ENCODE data around the gene KLHL17.

The KLHL17 gene

DNA sequence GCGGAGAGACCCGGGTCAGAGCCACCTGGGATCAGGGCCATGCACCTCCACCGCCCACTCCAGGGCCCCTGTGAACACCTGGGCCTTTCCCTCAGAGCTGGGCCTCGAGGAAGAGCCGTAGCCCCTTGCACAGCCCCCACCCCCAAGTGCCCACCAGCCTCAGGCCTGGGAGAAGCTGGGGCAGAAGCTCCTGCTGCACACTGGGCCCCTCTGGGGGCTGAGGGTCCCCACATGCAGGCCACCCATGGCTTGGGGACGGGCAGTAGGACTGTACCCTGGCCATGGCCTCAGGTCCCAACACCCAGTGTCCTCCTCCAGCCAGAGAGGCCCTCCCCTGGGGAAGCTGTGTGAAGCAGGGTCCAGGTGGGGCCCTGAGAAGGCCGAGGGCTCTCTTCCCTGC lies 7.8 kb upstream of the KLHL17 start:
- DNase-seq: no peak

DNA sequence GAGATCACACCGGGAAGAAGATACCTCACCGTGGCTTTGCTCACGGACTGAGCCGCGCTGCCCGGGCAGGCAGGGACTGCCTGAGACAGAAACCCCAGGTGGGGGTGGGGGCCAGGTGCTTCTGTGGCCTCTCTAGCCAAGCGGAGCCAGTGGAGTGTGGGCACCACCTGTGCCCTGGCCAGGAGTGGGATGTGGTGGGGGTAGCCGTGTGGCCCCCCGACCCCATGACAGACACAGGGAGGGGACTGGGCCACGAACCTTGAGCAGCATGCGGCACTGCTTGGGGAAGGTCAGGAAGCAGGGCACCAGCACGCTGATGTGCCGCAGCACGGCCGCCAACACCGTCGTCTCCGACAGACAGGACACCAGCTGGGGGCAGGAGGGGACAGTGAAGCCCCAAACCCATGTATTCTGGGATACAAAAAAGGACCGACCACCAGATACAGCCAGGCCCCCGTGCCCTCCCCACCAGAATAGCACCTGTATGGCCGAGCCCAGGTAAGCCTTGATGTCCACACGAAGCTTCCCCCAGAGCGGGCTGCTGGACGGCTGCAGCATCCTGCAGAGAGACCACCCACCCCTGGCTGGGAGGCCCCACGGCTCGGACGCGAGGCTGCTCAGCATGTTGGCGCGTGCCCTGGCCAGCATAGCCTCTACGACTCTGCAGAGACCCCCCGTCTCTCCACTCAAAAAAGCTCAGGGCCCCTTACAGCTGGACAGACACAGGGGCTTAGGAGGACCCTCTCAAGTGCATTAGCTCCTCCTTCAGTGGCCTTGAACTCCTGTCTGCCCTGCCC lies 6.7 kb upstream of the KLHL17 start:
- DNase-seq: no peak

DNA sequence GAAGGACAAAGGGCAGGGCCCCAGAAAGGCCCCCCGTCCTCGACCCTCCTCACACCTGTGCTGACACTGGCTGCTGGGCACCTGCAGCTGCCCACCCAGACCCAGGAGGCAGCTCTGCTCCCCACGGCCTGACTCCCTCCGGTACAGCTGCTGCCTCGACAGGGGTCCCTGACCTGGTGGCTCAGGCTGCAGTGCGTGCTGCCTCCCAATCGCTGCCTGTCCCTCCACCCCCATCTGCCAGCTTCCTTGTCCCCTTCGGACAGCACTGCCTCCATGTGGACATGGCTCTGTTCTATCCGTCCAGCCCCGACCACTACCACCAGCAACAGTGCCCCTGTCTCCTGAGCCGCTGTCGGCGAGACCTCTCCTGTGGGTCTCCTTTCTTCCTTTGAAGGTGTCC lies 5.5 kb upstream of the KLHL17 start:
- DNase-seq: no peak

GRCh38 chr1:955474-955873 lies 4.9 kb upstream of the KLHL17 start:
- DNase-seq: no peak

- no peak for DNase-seq
Observed at GRCh38 chr1:956636-957035, 3.7 kb upstream of the KLHL17 start.

- peak; percentile 96 for DNase-seq
Observed at GRCh38 chr1:958823-959730, 1.3 kb upstream of the KLHL17 start, which contains the start of gene NOC2L. TSS of gene NOC2L (minus strand) at chr1:959256. CDS start at chr1:959240, 16 bp downstream.

DNA sequence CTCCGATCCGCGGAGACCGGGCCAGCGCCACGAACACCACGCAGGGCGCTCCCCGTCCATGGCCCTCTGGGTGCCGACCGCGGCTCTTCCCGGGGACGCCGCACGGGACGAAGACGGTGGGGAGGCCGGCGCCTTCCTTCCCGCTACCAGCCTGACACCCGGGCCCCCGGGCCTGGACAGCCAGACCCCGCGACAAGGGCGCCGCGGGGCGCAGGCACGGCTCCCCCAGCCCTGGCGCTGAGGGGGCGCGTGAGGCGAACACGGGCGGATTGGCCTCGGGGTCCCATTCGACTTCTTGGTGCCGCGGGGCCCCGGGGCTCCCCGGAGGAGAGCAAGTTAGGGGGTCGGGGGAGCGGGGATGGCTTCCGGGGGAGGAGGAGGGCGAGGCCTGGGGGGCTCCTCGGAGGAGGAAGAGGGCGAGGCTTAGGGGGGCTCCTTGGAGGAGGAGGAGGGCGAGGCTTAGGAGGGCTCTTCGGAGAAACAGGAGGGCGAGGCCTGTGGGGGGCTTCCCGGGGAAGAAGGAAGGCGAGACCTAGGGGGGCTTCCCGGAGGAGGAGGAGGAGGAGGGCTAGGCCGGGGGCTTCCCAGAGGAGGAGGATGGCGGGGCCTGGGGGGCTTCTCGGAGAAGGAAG lies 537 bp upstream of the KLHL17 start:
- no peak for DNase-seq

GRCh38 chr1:961132-961669 lies 817 bp downstream of the KLHL17 start:
- DNase-seq: no peak

- DNase-seq: no peak
Observed at GRCh38 chr1:962381-963300, 2.3 kb downstream of the KLHL17 start.

GRCh38 chr1:963301-963651 lies 2.9 kb downstream of the KLHL17 start:
- DNase-seq: no peak

DNA sequence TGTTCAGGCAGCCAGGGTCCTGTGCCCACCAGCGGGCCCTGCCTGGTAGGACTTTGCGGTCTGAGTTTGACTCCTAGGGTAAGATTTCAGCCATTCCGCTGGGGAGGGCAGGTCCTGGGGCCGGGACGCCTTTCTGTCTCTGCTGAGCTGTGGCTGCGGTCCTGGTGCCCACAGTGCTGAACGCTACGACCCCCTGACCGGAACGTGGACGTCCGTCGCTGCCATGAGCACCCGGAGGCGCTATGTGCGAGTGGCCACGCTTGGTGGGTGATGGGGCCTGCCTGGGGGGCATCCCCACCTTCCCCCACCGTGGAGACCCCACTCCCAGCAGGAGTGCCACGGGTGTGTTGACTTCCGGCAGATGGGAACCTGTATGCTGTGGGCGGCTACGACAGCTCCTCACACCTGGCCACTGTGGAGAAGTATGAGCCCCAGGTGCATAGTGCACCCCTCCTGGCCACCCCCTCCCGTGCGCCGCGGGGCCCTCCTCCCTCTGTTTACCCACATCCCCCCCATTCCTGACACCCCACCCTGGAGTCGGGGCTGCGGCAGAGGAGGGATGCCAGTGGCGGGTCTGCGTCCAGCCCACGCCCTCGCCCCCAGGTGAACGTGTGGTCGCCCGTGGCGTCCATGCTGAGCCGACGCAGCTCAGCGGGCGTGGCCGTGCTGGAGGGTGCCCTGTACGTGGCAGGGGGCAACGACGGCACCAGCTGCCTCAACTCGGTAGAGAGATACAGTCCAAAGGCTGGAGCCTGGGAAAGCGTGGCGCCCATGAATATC lies 3.6 kb downstream of the KLHL17 start:
- no peak for DNase-seq

- DNase-seq: no peak
Observed at GRCh38 chr1:964691-965525, 4.5 kb downstream of the KLHL17 start.

DNA sequence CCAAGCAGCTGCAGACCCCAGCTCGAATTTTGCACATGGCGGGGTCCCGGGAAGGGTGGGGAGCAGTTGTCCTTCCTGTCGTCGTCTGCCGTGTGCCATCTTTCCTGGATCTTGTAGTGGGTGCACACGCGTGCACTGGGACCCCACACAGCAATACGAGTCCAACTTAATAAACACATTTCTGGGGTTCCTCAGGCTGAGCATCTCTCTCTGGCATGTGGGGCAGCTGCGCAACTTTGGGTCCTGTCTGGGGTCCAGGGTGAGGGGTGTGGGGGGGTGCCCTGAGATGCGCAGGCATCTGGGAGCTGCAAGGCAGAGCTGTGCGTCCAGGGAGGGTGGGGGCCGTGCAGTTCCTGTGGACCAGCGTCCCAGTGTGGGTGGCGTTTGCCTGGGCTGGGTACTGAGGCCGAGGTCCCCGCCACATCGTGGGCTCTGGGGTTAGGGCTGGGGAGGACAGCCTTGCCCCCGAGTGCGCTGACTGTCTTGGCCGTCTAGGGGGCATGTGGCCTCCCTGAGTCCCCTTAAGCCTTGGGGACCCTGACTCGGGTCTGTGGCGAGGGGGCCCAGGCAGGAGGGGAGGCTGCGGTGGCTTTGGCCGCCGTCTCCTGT lies 5.2 kb downstream of the KLHL17 start:
- no peak for DNase-seq

DNA sequence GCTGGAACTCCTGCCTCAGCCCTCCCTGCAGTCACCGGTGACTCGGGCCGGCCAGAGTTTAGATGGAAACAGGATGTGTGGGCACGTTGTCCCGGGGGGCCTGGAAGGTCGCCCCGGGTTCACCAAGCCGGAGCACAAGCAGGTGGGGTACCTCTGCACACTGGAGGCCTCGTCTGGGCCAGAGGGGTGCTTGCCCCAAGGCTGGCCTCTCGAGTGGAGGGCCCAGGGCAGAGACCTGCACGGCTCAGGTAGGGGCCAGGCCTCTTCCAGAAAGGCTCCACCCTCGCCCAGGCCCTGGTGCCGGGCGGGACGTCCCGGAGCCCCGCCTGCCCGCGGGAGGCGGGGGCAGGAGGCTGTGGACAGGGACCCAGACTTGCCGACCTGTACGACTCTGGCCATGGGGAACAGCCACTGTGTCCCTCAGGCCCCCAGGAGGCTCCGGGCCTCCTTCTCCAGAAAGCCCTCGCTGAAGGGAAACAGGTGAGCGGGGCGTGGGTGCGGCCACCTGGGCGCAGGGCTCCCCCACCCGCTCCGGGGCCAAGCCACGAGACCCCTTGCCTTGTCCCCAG lies 5.8 kb downstream of the KLHL17 start, which contains the start of gene PLEKHN1:
TSS of gene PLEKHN1 (plus strand) at position 348 of the 569 bp plus-strand sequence. CDS start at position 398, 50 bp downstream.
- DNase-seq: no peak

GRCh38 chr1:966704-967300 lies 6.4 kb downstream of the KLHL17 start:
- no peak for DNase-seq

DNA sequence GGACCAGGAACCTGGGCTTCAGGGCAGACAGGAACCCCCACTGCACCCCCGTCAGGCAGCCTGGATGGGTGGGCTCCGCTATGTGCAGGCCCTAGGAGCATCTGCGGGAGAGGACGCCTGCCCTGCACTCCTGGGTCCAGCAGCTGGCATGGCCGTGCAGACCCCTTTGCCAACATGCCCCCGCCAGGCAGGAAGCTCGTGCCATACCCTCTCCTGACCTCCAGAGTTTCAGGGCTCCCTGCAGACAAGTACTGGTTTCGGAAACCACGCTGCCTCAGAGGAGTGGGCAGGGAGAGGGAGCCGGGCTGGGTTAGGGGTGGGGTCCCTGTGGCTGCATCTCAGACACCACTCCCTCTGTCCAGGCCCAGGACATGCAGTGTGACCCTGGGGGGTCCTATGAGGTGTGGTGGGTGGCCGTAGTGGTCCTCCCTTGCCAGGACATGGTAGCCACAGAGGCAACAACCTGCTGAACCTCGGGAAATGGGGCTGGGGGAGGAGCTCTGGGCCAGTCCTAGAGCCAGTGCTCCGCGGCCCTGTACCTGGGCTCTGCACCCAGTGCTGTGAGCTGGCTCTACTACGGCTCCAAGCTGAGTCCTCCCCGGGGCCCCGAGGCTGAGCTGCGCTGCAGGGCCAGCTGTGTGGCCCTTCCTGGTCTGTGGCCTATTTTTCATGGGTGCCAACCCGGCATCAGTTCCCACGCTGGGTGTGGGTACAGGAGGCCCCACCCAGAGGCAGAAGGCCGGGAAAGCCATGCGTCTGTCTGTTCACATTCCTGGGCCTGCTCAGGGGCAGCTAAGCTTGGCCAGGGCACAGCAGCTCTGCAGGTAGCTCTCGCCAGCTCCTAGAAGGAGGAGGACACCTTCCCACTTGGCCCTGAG lies 7.3 kb downstream of the KLHL17 start:
- DNase-seq: peak; percentile 17

- DNase-seq: no peak
Observed at GRCh38 chr1:969260-969855, 9.0 kb downstream of the KLHL17 start.
